Subcutaneous adipose tissue (tissue), 4 donors: ENCODE results near the gene MCC. TPM values are rescaled to one million over a fixed set of nuclear protein-coding genes. Genes with fewer than 3 reads are reported as not detected.

Experiments used
- total RNA-seq, 4 donors: library from RNA; depleted of rRNA; stranded (reverse); fragments of >200 nt; gene quantifications; one replicate each; pipeline ENCODE4 v1.1.0, GENCODE V29; 2016
- TF ChIP-seq, protein P1 (sequence below): fragments of 450-650 bp; IDR thresholded peaks from one replicate; pipeline ENCODE4 v1.5.1; 2016; ENCODE audit warnings: low read depth, mild to moderate bottlenecking, control low read depth, antibody characterized with exemption, moderate library complexity

Gene MCC
- total RNA-seq, 4 donors from 2014 or later, result 15.0 to 57.3 (median 23.7) TPM

DNA sequence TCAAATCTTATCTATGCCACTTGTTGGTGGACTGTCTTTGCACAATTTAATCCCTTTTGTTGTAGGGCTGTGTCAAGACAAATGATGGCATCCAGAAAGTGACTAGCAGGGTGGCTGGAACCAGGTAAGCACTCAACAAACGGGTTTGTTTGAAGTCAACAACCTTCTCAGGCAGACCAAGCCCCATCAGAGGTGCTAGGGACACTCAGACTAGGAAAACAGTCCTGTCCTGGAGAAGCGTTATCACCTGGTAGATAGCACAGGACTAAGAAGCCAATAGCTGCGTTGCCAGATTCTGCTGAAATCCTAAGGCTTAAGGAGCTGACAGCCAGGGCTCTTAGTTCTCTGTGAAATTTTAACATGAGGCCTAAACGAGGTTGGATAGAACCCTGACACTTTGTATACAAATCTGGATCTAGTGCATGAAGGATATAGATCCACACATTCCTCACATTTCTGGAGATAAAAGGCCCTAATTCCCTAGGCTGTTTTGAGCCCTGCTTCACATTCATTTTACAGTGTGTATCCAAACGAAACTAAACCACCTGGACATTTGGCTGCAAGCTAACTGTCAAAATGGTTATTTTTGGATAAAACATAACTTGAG lies 331.9 kb downstream of the MCC start:
- TF ChIP-seq, protein P1, sequence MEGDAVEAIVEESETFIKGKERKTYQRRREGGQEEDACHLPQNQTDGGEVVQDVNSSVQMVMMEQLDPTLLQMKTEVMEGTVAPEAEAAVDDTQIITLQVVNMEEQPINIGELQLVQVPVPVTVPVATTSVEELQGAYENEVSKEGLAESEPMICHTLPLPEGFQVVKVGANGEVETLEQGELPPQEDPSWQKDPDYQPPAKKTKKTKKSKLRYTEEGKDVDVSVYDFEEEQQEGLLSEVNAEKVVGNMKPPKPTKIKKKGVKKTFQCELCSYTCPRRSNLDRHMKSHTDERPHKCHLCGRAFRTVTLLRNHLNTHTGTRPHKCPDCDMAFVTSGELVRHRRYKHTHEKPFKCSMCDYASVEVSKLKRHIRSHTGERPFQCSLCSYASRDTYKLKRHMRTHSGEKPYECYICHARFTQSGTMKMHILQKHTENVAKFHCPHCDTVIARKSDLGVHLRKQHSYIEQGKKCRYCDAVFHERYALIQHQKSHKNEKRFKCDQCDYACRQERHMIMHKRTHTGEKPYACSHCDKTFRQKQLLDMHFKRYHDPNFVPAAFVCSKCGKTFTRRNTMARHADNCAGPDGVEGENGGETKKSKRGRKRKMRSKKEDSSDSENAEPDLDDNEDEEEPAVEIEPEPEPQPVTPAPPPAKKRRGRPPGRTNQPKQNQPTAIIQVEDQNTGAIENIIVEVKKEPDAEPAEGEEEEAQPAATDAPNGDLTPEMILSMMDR, result no peak

DNA sequence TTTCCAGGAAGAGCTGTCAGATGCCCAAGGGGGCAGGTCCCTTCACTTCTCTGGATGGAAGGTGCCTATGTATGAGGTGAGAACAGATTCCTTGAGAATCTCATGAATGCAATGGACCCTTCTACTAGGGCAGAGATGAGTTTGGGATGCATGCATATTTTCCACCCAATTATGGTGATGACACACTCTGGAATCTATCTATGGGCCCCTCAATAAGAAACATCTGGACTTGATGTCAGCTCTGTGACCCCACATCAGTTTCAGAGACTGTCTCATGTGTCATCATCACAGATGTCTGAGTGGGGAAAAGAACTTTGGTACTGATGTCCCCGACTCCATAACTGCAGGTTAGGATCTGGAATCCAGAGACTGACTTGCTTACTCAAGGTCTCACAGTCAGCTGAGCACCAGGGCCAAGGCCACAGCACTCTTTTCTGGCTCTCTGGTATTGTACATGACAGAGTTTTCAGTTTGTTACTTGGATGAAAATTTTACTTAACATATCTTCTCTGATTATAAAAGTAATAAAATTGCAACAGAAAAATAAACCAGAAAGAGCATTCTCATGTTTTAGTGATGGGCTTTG lies 334.6 kb downstream of the MCC start:
- TF ChIP-seq, protein P1, result no peak

DNA sequence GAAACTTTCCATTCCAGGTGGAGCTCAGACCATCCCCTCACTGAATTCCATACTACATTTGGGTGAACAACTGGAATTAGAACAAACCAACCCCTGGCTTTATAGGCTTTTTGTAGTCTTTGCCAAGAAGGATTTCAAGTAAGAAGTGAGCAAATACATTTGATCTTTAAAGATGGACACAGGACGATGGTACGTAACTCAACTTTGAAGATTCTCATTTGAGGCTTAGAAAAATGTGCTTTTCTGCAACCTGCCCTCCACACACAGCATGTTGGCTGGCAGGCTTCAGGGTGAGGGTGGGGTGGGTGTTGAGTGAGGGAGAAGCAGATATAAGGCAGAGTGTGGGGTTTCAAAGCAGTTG lies 335.9 kb downstream of the MCC start:
- TF ChIP-seq, protein P1, result no peak

DNA sequence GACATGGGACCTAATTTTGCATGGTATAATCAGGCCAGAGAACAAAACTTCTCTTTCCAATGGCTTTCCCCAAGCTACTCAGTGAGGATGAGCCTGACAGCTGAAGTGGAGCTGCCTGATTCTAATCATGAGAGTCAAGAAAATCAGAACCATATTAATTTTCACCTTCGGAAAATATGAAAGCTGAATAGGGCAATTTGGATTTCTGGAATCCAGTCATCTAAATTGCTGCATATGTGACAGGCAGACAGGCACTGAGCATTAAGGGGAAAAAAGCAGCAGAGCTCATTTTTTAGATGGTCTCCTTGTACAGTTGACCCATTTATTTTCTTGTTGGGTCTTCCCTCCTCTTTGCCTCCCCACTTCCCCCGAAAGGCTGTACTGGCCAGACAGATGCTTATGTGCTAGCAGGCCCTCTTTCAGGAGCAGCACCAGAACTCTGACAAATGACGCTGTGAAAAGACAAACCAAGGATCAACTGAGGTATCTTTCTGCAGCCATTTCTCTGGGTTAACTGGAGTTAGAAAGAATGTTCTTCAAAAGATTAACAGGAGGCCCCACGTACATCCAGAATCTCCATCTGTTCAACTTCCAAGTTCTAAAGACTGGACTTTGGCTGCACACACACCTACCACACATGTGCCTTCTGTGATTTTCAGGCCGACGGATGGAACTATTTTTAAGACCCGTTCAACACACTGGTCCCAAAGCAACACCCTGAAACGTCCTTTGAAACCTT lies 336.4 kb downstream of the MCC start:
- TF ChIP-seq, protein P1, result no peak

DNA sequence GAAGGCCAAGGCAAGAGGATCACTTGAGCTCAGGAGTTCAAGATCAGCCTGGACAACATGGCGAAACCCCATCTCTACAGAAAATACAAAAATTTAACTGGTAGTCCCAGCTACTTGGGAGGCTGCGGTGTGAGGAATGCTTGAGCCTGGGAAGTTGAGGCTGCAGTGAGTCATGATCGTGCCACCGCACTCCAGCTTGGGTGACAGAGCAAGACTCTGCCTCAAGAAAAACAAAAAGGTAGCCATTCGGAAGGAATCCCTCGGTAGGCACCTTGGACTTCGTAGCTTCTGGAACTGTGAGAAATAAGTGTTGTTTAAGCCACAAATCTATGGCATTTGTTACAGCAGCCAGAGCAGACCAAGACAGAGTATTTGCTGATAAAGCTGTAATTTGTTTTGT lies 337.4 kb downstream of the MCC start:
- TF ChIP-seq, protein P1, result no peak

DNA sequence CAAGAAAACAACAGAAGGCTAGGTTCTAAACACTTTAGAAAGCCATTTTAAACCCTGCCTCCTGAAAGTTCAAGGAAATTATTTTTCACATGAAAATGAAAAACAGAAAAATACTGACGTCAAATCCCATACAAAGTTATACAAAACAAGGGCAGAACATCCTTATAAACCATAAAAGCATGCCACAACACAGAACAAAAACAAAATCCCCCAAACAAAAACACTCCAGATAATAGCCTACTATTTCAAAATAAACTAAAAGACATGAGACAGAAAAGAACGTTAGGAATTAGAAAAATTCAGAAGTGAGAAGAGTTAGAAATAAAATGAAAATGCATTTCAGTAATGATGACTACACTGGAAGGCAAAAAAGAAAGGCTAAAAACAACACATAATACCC lies 338.0 kb downstream of the MCC start:
- TF ChIP-seq, protein P1, result no peak

DNA sequence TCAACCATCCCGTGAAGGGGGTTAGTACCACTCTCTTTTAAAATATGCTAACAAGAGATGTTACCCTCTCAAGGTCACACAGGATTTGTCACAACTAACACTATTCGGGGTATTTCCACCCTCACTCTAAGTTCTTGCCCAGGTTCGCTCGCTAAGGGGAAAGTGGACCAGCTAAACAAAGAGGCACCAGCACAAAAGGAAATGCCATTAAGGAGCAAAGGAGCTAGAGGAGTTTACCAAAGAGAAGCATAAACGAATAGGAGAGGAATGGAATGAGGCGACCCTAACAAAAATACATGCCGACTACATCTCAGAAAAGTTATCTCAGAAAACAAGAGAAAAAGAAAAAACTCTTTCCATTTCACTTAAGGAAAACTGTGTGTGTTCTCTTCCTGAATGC lies 340.7 kb downstream of the MCC start:
- TF ChIP-seq, protein P1, result no peak
